ENCODE data around the gene FKBP1B.
A peak's percentile ranks its signal among the peaks of the same experiment; 100 is the strongest.

FKBP1B gene

DNA sequence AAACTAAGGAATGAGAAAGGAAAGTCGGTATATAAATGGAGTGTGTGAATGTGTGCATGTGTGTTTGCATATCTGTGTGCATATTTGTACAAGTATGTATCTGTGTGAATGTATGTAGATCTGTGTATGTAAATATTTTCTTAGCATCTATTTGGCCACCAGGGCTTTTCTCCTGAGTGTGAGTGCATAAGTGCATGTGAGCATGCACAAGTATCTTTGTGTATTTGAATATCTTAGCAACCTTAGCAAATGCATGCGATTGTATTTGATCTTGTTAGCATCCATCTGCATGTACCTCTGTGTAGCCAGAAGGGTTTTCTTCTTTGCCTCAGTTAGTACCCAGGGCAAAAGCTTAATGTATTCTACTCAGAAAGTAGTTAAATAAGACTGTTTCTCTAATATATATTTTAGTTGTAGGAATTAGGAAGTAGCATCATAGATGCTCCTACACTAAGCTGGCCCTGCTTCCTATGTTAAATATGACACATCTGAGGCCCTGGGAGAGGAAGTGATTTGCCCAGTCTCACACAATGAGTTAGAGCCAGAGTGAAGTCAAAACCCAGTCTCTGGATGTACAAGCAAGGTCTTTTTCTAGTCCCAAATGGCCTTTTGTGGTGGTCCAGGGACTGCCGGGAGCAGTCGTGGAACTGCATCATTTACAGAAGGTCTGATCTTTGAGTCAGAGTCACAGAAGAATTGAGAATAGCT lies 9.2 kb downstream of the FKBP1B start:
- peaks cover 3% of the 10 kb centered on the region for H3K9me3 ChIP-seq (ENCODE audit: severe bottlenecking)
- H3K27me3 ChIP-seq (ENCODE audit: insufficient read depth, low read depth, severe bottlenecking): no peaks in the 10 kb centered on the region
- H3K4me3 ChIP-seq (ENCODE audit: low read depth, low read length): no peak overlapping the region
- no peak overlapping the region for H3K27ac ChIP-seq
- DNase-seq: no peak
- TF ChIP-seq, protein P1, sequence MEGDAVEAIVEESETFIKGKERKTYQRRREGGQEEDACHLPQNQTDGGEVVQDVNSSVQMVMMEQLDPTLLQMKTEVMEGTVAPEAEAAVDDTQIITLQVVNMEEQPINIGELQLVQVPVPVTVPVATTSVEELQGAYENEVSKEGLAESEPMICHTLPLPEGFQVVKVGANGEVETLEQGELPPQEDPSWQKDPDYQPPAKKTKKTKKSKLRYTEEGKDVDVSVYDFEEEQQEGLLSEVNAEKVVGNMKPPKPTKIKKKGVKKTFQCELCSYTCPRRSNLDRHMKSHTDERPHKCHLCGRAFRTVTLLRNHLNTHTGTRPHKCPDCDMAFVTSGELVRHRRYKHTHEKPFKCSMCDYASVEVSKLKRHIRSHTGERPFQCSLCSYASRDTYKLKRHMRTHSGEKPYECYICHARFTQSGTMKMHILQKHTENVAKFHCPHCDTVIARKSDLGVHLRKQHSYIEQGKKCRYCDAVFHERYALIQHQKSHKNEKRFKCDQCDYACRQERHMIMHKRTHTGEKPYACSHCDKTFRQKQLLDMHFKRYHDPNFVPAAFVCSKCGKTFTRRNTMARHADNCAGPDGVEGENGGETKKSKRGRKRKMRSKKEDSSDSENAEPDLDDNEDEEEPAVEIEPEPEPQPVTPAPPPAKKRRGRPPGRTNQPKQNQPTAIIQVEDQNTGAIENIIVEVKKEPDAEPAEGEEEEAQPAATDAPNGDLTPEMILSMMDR (IDR thresholded peaks at IDR 0.05; ENCODE audit: low read depth, low read length): no peak
- no peaks in the 10 kb centered on the region for H3K36me3 ChIP-seq

DNA sequence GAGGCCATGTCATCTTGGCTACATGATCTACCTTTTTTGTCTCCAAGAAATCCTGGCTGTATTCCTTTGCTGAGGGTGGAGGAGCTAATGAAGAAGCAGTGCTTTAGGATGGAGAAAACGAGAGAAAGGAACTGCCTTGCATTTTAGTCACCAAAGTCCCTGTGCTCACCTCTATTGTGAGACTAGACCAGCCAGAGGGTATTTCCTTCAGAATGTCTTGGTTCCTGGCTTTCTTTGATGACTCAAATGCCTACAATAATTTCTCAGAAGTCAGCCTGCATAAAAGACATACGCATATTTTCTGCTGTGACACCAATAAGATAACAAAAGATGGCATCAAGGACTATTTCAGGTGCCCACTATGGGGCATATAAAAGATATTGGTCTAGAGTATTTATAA lies 15.8 kb downstream of the FKBP1B start:
- Histone ChIP-seq H3K4me3 (ENCODE audit: low read depth, low read length) (no peak overlapping the region), H3K27me3 (ENCODE audit: insufficient read depth, low read depth, severe bottlenecking) (no peaks in the 10 kb centered on the region), H3K27ac (no peak overlapping the region), H3K36me3 (peaks cover 40% of the 10 kb centered on the region), H3K9me3 (ENCODE audit: severe bottlenecking) (no peaks in the 10 kb centered on the region)
- TF ChIP-seq, protein P1 (IDR thresholded peaks at IDR 0.05; ENCODE audit: low read depth, low read length): no peak
- DNase-seq: no peak

DNA sequence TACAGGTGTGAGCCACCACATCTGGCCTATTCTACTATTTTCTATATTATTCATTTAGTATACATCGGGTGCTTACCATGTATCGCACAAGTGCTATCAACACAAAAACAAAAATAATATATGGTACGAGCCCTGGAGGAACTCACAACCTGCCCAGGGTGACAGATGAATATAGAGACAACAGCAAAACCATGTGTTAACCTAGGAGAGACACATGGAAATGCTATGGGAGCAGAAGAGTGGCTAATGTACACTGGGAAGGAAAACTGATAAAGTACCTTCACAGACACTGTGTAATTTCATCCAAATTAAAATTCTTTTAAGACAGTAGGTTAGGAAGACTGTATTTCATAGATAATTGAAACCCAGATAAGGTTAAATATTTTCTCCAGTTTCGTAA lies 22.7 kb downstream of the FKBP1B start:
- no peak overlapping the region for H3K27ac ChIP-seq
- H3K9me3 ChIP-seq (ENCODE audit: severe bottlenecking): no peaks in the 10 kb centered on the region
- TF ChIP-seq, protein P1 (IDR thresholded peaks at IDR 0.05; ENCODE audit: low read depth, low read length): no peak
- no peak overlapping the region for H3K4me3 ChIP-seq (ENCODE audit: low read depth, low read length)
- no peaks in the 10 kb centered on the region for H3K27me3 ChIP-seq (ENCODE audit: insufficient read depth, low read depth, severe bottlenecking)
- no peak for DNase-seq
- peaks cover 72% of the 10 kb centered on the region for H3K36me3 ChIP-seq

DNA sequence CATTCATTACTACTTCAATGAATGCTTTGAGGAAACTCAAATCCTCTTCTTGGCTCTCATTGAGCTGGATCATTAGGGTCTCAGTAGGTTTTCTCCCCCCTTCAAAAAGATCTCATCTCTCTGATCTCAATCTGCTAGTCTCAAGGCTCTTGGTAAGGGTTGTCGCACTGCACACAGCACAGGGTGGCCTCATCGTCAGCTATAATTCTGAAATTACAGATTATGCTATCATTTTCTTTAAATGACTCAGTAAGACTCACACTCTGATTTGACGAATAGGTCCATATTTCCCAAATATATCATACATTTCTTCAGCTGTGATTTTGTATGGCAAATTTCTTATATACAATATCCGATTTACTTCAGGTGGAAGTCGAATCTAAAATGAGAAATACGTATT lies 24.3 kb downstream of the FKBP1B start:
- DNase-seq: no peak
- no peak overlapping the region for H3K4me3 ChIP-seq (ENCODE audit: low read depth, low read length)
- no peaks in the 10 kb centered on the region for H3K27me3 ChIP-seq (ENCODE audit: insufficient read depth, low read depth, severe bottlenecking)
- H3K36me3 ChIP-seq: peaks cover 58% of the 10 kb centered on the region
- TF ChIP-seq, protein P1 (IDR thresholded peaks at IDR 0.05; ENCODE audit: low read depth, low read length): no peak
- no peak overlapping the region for H3K27ac ChIP-seq
- no peaks in the 10 kb centered on the region for H3K9me3 ChIP-seq (ENCODE audit: severe bottlenecking)

DNA sequence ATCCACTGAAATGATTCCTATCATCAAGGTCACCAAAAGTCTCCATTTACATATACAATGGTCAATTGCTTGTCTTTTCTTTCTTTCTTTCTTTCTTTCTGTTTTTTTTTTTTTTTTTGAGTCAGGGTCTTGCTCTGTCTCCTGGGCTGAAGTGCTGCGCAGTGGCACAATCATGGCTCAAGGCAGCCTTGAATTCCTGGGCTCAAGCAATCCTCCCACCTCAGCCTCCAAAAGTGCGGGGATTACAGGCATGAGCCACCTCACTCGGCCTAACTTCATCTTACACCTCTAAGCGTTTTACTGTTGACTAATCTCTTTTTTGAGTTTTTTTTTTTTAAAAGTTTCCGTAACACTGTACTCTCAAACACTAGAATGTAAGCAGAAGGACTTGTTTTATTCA lies 25.7 kb downstream of the FKBP1B start:
- no peaks in the 10 kb centered on the region for H3K27me3 ChIP-seq (ENCODE audit: insufficient read depth, low read depth, severe bottlenecking)
- peaks cover 51% of the 10 kb centered on the region for H3K36me3 ChIP-seq
- H3K9me3 ChIP-seq (ENCODE audit: severe bottlenecking): no peaks in the 10 kb centered on the region
- no peak for DNase-seq
- TF ChIP-seq, protein P1 (IDR thresholded peaks at IDR 0.05; ENCODE audit: low read depth, low read length): no peak
- no peak overlapping the region; the same call in 1 of the 2 replicates for H3K27ac ChIP-seq
- peak overlapping the region; percentile 84 for H3K4me3 ChIP-seq (ENCODE audit: low read depth, low read length)
